Measurements from ENCODE around the gene HMBS. TPM values are rescaled to one million over a fixed set of nuclear protein-coding genes. Genes with fewer than 3 reads are reported as not detected.
"Not testable (repeated sequence)": the region's sequence is repeated elsewhere in the genome, so short reads cannot be mapped to it uniquely, and the experiment has no call there.

HMBS gene
- total RNA-seq, 2 experiments from 2014 or later = 33.6 to 36.1 TPM

GRCh38 chr11:119100246-119100970 is 15.7 kb downstream of the HMBS start:
- intact Hi-C loops (cut with micrococcal nuclease) = no loop called here
- ATAC-seq (no peak), DNase-seq (no peak)
- Mint-ChIP-seq H3K4me1 (ENCODE audit: low read depth) (peaks cover 38% of the 10 kb centered on the region), H3K36me3 (ENCODE audit: low read depth) (peaks cover 39% of the 10 kb centered on the region), H3K27ac (peak overlapping the region; percentile 97), H3K4me3 (peak overlapping the region; percentile 91), H3K9me3 (no peaks in the 10 kb centered on the region), H3K27me3 (peaks cover under 1% of the 10 kb centered on the region)
- TF ChIP-seq CTCF (IDR thresholded peaks at IDR 0.05) = peak; percentile 46
- ChIA-PET POLR2A (interaction anchor here (0.7 to 1.2 kb wide), 2 partner anchors 9 to 15 kb away, joined by 3 read pairs; no protein-coding TSS in a partner anchor), CTCF (interaction anchor here (1.9 kb wide), 1 partner anchor 8 kb away, joined by 6 read pairs; no protein-coding TSS in a partner anchor)

- intact Hi-C loops (cut with micrococcal nuclease) = no loop called here
- TF ChIP-seq CTCF (IDR thresholded peaks at IDR 0.05) = no peak
- POLR2A ChIA-PET = interaction anchor here (0.8 to 2.3 kb wide), 7 partner anchors 8 to 83 kb away, joined by 3 to 20 read pairs (median 5); partner anchors contain the start of genes HMBS, RPS25, TRAPPC4 and VPS11
- no peaks in the 10 kb centered on the region for H3K27me3 Mint-ChIP-seq
- H3K4me1 Mint-ChIP-seq (ENCODE audit: low read depth) = peaks cover 33% of the 10 kb centered on the region
- DNase-seq = no peak
- H3K27ac Mint-ChIP-seq = peak overlapping the region; percentile 97
- peak overlapping the region; percentile 91 for H3K4me3 Mint-ChIP-seq
- peak; percentile 12 for ATAC-seq
- CTCF ChIA-PET = interaction anchor here (1.0 to 1.9 kb wide), 4 partner anchors 16 to 222 kb away, joined by 3 to 12 read pairs (median 5); partner anchors contain the start of genes HMBS and VPS11
- H3K9me3 Mint-ChIP-seq = no peaks in the 10 kb centered on the region
- H3K36me3 Mint-ChIP-seq (ENCODE audit: low read depth) = peaks cover 37% of the 10 kb centered on the region
Observed at GRCh38 chr11:119100994-119101758, 16.5 kb downstream of the HMBS start.

- Mint-ChIP-seq H3K9me3 (no peaks in the 10 kb centered on the region), H3K4me1 (ENCODE audit: low read depth) (peaks cover 33% of the 10 kb centered on the region), H3K4me3 (peak within 1 kb of the TSS; percentile 91), H3K36me3 (ENCODE audit: low read depth) (peaks cover 30% of the 10 kb centered on the region), H3K27ac (peak within 1 kb of the TSS; percentile 97), H3K27me3 (no peaks in the 10 kb centered on the region)
- CTCF ChIA-PET = interaction anchor here (0.9 to 1.9 kb wide), 8 partner anchors 16 to 221 kb away, joined by 3 to 12 read pairs (median 4); partner anchors contain the start of genes CBL, HMBS and VPS11
- TF ChIP-seq CTCF (IDR thresholded peaks at IDR 0.05) = no peak
- intact Hi-C loops (cut with micrococcal nuclease) = no loop called here
- POLR2A ChIA-PET = interaction anchor here (0.8 to 2.3 kb wide), 14 partner anchors 9 to 220 kb away, joined by 3 to 20 read pairs (median 4); partner anchors contain the start of genes HMBS, HYOU1, RPS25 and TRAPPC4
- ATAC-seq (peak; percentile 82), DNase-seq (peak; percentile 93)
Observed at GRCh38 chr11:119101759-119102423, 17.2 kb downstream of the HMBS start, which contains the start of gene DPAGT1. TSS of gene DPAGT1 (minus strand) at chr11:119101853. CDS start at chr11:119101655, 198 bp downstream.

- DNase-seq; H3K9me3 Mint-ChIP-seq; H3K27me3 Mint-ChIP-seq; intact Hi-C loops (cut with micrococcal nuclease); ATAC-seq: not testable (repeated sequence)
- ChIA-PET CTCF (interaction anchor here (0.9 to 1.6 kb wide), 3 partner anchors 12 to 15 kb away, joined by 3 to 4 read pairs (median 3); no protein-coding TSS in a partner anchor), POLR2A (interaction anchor here (1.0 to 2.3 kb wide), 5 partner anchors 10 to 219 kb away, joined by 3 to 20 read pairs (median 10); partner anchors contain the start of genes HMBS, HYOU1 and VPS11)
- H3K27ac Mint-ChIP-seq = peak overlapping the region; percentile 97
- peaks cover 19% of the 10 kb centered on the region for H3K36me3 Mint-ChIP-seq (ENCODE audit: low read depth)
- peak overlapping the region; percentile 91 for H3K4me3 Mint-ChIP-seq
- peaks cover 32% of the 10 kb centered on the region for H3K4me1 Mint-ChIP-seq (ENCODE audit: low read depth)
Observed at GRCh38 chr11:119103161-119103664, 18.5 kb downstream of the HMBS start.
